ENCODE measurements around the gene ZNRF2.

The ZNRF2 gene

GRCh38 chr7:30252885-30253795, 31.3 kb upstream of the ZNRF2 start:
- TF ChIP-seq CTCF (IDR thresholded peaks at IDR 0.05; ENCODE audit: control insufficient read depth, insufficient read depth, low read depth, low read length, missing control alignments), result no peak
- DNase-seq (ENCODE audit: low read depth), result no peak
- no peak overlapping the region for H3K4me3 ChIP-seq (ENCODE audit: control insufficient read depth, low read depth, low read length)

GRCh38 chr7:30253796-30254165, 30.6 kb upstream of the ZNRF2 start:
- no peak for DNase-seq (ENCODE audit: low read depth)
- no peak for TF ChIP-seq CTCF (IDR thresholded peaks at IDR 0.05; ENCODE audit: control insufficient read depth, insufficient read depth, low read depth, low read length, missing control alignments)
- no peak overlapping the region for H3K4me3 ChIP-seq (ENCODE audit: control insufficient read depth, low read depth, low read length)

- H3K4me3 ChIP-seq (ENCODE audit: control insufficient read depth, low read depth, low read length), result no peak overlapping the region
- TF ChIP-seq CTCF (IDR thresholded peaks at IDR 0.05; ENCODE audit: control insufficient read depth, insufficient read depth, low read depth, low read length, missing control alignments), result no peak
- DNase-seq (ENCODE audit: low read depth), result no peak
Measured at GRCh38 chr7:30254248-30254647, 30.1 kb upstream of the ZNRF2 start.

GRCh38 chr7:30254717-30255063, 29.7 kb upstream of the ZNRF2 start:
- no peak for TF ChIP-seq CTCF (IDR thresholded peaks at IDR 0.05; ENCODE audit: control insufficient read depth, insufficient read depth, low read depth, low read length, missing control alignments)
- H3K4me3 ChIP-seq (ENCODE audit: control insufficient read depth, low read depth, low read length), result no peak overlapping the region
- DNase-seq (ENCODE audit: low read depth), result no peak

- DNase-seq (ENCODE audit: low read depth), result no peak
- no peak for TF ChIP-seq CTCF (IDR thresholded peaks at IDR 0.05; ENCODE audit: control insufficient read depth, insufficient read depth, low read depth, low read length, missing control alignments)
- H3K4me3 ChIP-seq (ENCODE audit: control insufficient read depth, low read depth, low read length), result no peak overlapping the region
Measured at GRCh38 chr7:30255064-30255769, 29.2 kb upstream of the ZNRF2 start.

DNA sequence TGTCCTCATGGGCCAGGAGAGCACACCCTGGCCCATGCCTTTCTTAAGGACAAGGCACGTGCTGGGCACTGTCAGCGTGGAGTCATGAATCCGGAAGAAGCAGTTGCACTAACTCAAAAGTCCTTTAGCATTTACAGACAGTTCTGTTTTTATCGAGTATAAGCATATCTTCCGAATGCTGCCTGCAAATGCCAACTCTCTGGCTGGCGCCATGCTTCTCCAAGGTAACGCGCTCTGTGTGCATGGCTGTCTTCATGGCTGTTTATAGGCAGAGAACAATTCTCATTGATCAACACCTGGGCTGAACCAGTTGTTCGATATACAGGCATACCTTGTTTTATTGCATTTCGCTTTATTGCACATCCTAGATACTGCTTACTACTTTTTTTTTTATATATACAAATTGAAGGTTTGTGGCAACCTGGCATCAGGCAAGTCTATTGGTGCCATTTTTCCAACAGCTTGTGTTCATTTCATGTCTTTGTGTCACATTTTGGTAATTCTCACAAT, 28.0 kb upstream of the ZNRF2 start:
- no peak overlapping the region for H3K4me3 ChIP-seq (ENCODE audit: control insufficient read depth, low read depth, low read length)
- no peak for DNase-seq (ENCODE audit: low read depth)
- TF ChIP-seq CTCF (IDR thresholded peaks at IDR 0.05; ENCODE audit: control insufficient read depth, insufficient read depth, low read depth, low read length, missing control alignments), result no peak

Measured in AG09309 (cell line).